H7 (cell line): ENCODE measurements around the gene KIAA0232. TPM values are rescaled to one million over a fixed set of nuclear protein-coding genes. Genes with fewer than 3 reads are reported as not detected.

Source experiments
- DNase-seq: peaks from one replicate; pipeline ENCODE4 v3.0.0; 2012
- H3K27me3 ChIP-seq: 2 replicates; pipeline ENCODE4 v1.6.0; 2011; ENCODE audit warnings: mild to moderate bottlenecking, low read length; ENCODE audit not compliant: control insufficient read depth, insufficient read depth
- H3K36me3 ChIP-seq: replicated peaks from 2 replicates; pipeline ENCODE4 v1.5.1; 2011; ENCODE audit warnings: low read length; ENCODE audit not compliant: control insufficient read depth, insufficient read depth
- H3K4me3 ChIP-seq: 2 replicates; pipeline ENCODE4 v1.5.1; 2011; ENCODE audit warnings: low read depth, mild to moderate bottlenecking, control low read depth, low read length, moderate library complexity; ENCODE audit not compliant: insufficient read depth
- total RNA-seq: library from RNA; depleted of rRNA; stranded (reverse); fragments of >200 nt; shearing (Covaris generic); gene quantifications from 2 replicates; pipeline ENCODE4 v1.2.3, GENCODE V29; 2014; rRNA removed

The KIAA0232 gene
- total RNA-seq, 1 experiment from 2014 or later, result 11.5 TPM

GRCh38 chr4:6929812-6930464, 147.4 kb downstream of the KIAA0232 start:
- no peaks in the 10 kb centered on the region for H3K36me3 ChIP-seq
- no peak overlapping the region for H3K4me3 ChIP-seq
- no peaks in the 10 kb centered on the region for H3K27me3 ChIP-seq
- DNase-seq, result no peak

DNA sequence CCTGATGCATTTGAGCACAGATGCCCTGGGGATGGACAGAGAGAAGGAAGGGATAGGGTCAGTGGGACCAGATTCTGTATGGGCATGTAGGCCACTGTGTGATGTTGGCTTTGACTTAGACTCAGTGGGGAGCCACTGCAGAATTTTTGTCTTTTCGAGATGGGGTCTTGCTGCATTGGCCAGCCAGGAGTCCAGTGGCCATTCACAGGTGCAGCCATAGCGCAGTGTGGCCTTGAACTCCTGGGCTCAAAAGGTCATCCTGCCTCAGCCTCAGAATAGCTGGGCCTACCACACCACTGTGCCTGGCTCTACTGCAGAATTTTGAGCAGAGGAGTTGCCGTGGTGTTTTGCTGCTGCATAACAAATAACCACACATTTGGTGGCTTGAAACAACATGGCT, 149.9 kb downstream of the KIAA0232 start:
- H3K4me3 ChIP-seq, result no peak overlapping the region

DNA sequence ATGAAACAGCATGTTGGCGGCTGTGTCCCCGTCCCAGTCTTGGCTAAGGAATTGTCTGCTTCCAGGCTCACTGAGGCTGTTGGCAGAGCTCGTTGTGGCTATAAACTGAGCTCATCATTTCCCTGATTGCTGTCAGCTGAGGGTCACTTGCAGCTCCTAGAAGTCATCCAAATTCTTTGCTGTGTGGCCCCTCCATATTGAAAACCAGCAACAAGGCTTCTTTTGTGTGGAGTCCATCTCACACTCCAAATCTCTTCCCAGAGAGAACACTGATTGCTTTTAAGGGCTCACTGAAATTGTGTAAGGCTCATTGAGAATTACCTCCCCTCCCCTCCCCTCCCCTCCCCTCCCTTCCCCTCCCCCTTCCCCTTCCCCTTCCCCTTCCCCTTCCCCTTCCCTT, 150.4 kb downstream of the KIAA0232 start:
- Histone ChIP-seq H3K4me3 (no peak overlapping the region), H3K36me3 (no peaks in the 10 kb centered on the region), H3K27me3 (no peaks in the 10 kb centered on the region)
- DNase-seq, result no peak

More for the DNA sequence above, 149.9 kb downstream of the KIAA0232 start:
- Histone ChIP-seq H3K36me3 (no peaks in the 10 kb centered on the region), H3K27me3 (no peaks in the 10 kb centered on the region)
- no peak for DNase-seq

Other genes starting within 250 kb of the KIAA0232 start
- gene MAN2B2, start 207.5 kb upstream of the KIAA0232 start, total RNA-seq, result 3.4 and 4.4 TPM in 2 replicates
- gene MRFAP1, start 142.0 kb upstream of the KIAA0232 start, total RNA-seq, result 82.2 and 83.2 TPM in 2 replicates
- not detected in 2 replicates for gene S100P, start 88.8 kb upstream of the KIAA0232 start, total RNA-seq
- 49.0 and 52.5 TPM in 2 replicates for gene MRFAP1L1, start 72.9 kb upstream of the KIAA0232 start, total RNA-seq
- 35.5 and 39.7 TPM in 2 replicates for gene BLOC1S4, start 66.6 kb upstream of the KIAA0232 start, total RNA-seq
- 55.8 and 58.3 TPM in 2 replicates for gene TBC1D14, start 127.1 kb downstream of the KIAA0232 start, total RNA-seq